RWPE2 (cell line): ENCODE data around the gene RBMS3.
"Not testable (repeated sequence)": the region's sequence is repeated elsewhere in the genome, so short reads cannot be mapped to it uniquely, and the experiment has no call there.

ENCODE experiments used
- ATAC-seq: fragments of 200-7000 bp; cut with Tn5 transposase; 3 replicates; pipeline ENCODE4 v1.9.1; 2021; ENCODE audit warnings: low read depth
- DNase-seq: peaks from one replicate; pipeline ENCODE4 v3.0.0-alpha.2; 2020; ENCODE audit warnings: low spot score
- H3K27ac ChIP-seq: fragments of 450-650 bp; 2 replicates; pipeline ENCODE4 v1.5.1; 2017; ENCODE audit warnings: mild to moderate bottlenecking; ENCODE audit not compliant: poor library complexity, severe bottlenecking
- H3K27me3 ChIP-seq: fragments of 250-450 bp; sonication (Bioruptor Pico); 2 replicates; pipeline ENCODE4 v1.5.1; 2021; ENCODE audit warnings: mild to moderate bottlenecking, moderate library complexity; ENCODE audit not compliant: insufficient read depth, poor library complexity, severe bottlenecking
- H3K36me3 ChIP-seq: fragments of 250-450 bp; sonication (Bioruptor Pico); 2 replicates; pipeline ENCODE4 v1.5.1; 2020; ENCODE audit warnings: low read depth, mild to moderate bottlenecking, moderate library complexity
- H3K4me1 ChIP-seq: fragments of 250-450 bp; sonication (Bioruptor Pico); 2 replicates; pipeline ENCODE4 v1.5.1; 2021; ENCODE audit warnings: mild to moderate bottlenecking, moderate library complexity; ENCODE audit not compliant: insufficient read depth, poor library complexity, severe bottlenecking
- H3K4me3 ChIP-seq: fragments of 250-450 bp; sonication (Bioruptor Pico); 2 replicates; pipeline ENCODE4 v1.5.1; 2021; ENCODE audit warnings: mild to moderate bottlenecking, moderate library complexity; ENCODE audit not compliant: severe bottlenecking
- H3K9me3 ChIP-seq: fragments of 250-450 bp; sonication (Bioruptor Pico); 2 replicates; pipeline ENCODE4 v1.5.1; 2021; ENCODE audit warnings: mild to moderate bottlenecking, moderate library complexity; ENCODE audit not compliant: severe bottlenecking
- CTCF ChIP-seq: fragments of 450-650 bp; IDR thresholded peaks from one replicate; pipeline ENCODE4 v1.5.1; 2017; ENCODE audit warnings: mild to moderate bottlenecking, moderate library complexity; ENCODE audit not compliant: poor library complexity, severe bottlenecking

The RBMS3 gene

GRCh38 chr3:29668728-29669127, 387.9 kb downstream of the RBMS3 start:
- no peak for TF ChIP-seq CTCF

GRCh38 chr3:29670476-29670875, 389.6 kb downstream of the RBMS3 start:
- not testable (repeated sequence) for DNase-seq, H3K27ac ChIP-seq, H3K9me3 ChIP-seq, H3K4me3 ChIP-seq, H3K27me3 ChIP-seq, H3K4me1 ChIP-seq, ATAC-seq, H3K36me3 ChIP-seq

More at GRCh38 chr3:29668728-29669127, 387.9 kb downstream of the RBMS3 start:
- no peaks in the 10 kb centered on the region for H3K27me3 ChIP-seq
- no peaks in the 10 kb centered on the region for H3K4me1 ChIP-seq
- no peak for ATAC-seq
- no peak for DNase-seq
- H3K36me3 ChIP-seq: no peaks in the 10 kb centered on the region
- no peaks in the 10 kb centered on the region for H3K9me3 ChIP-seq
- H3K27ac ChIP-seq: no peak overlapping the region
- no peak overlapping the region for H3K4me3 ChIP-seq

GRCh38 chr3:29677421-29677820, 396.6 kb downstream of the RBMS3 start:
- no peaks in the 10 kb centered on the region for H3K36me3 ChIP-seq
- H3K4me3 ChIP-seq: no peak overlapping the region
- H3K9me3 ChIP-seq: no peaks in the 10 kb centered on the region
- no peaks in the 10 kb centered on the region for H3K27me3 ChIP-seq
- H3K27ac ChIP-seq: no peak overlapping the region
- ATAC-seq (no peak), DNase-seq (no peak)
- no peaks in the 10 kb centered on the region for H3K4me1 ChIP-seq
- no peak for TF ChIP-seq CTCF

- H3K9me3 ChIP-seq: no peaks in the 10 kb centered on the region
- no peak overlapping the region for H3K27ac ChIP-seq
- TF ChIP-seq CTCF: no peak
- H3K4me1 ChIP-seq: peaks cover 13% of the 10 kb centered on the region
- no peaks in the 10 kb centered on the region for H3K36me3 ChIP-seq
- no peaks in the 10 kb centered on the region for H3K27me3 ChIP-seq
- ATAC-seq (no peak), DNase-seq (no peak)
- H3K4me3 ChIP-seq: no peak overlapping the region
These were observed 399.1 kb downstream of the RBMS3 start for GRCh38 chr3:29679944-29680343.

- Histone ChIP-seq H3K27ac (peak overlapping the region; percentile 38), H3K4me3 (no peak overlapping the region), H3K36me3 (no peaks in the 10 kb centered on the region), H3K27me3 (no peaks in the 10 kb centered on the region), H3K4me1 (peaks cover 13% of the 10 kb centered on the region), H3K9me3 (no peaks in the 10 kb centered on the region)
- TF ChIP-seq CTCF: no peak
- no peak for DNase-seq
- peak; percentile 68; the same call in 2 of the 3 replicates for ATAC-seq
These were observed 402.4 kb downstream of the RBMS3 start for GRCh38 chr3:29683018-29683993.
